NOMO-1 treated with dmso at 0.1 percent for 144 hours (cell line): ENCODE results near the gene COL1A1.
A peak's percentile ranks its signal among the peaks of the same experiment; 100 is the strongest.

Source experiments
- DNase-seq: peaks from one replicate; lab custom pipeline; 2025; ENCODE audit not compliant: unreplicated experiment; lab: John Stamatoyannopoulos, UW

The COL1A1 gene

DNA sequence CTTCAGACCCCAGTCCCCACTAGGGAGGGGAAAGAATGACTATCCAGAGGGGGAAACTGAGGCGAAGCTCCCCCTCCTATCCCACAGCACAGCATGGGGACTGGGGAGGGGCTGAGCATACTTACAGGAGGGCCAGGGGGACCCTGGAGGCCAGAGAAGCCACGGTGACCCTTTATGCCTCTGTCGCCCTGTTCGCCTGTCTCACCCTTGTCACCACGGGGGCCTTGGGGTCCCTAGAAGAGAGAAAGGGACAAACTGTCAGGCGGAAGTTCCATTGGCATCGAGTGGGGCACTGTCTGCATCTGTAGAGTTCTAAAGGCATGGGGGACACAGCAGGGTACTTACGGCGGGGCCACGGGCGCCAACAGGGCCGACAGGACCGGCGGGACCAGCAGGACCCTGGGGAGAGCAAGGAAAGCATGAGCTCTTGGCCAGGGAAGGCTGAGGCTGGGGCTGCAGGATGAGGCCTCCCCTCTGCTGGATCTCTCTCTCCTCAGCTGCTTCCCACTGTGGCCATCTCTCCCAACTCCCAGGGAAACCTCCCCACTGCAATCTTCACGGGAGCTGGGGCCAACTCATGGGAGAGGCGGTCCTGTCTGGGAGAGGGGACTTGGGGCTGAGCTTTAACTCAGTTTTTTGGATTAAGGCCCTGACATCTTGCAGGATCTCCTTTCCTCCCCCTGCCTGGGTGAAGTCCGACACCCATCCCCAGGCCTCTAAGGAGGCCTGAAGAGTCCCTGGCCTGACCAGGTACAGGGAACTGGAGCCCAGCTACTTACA is 13.5 kb downstream of the COL1A1 start:
- no peak for DNase-seq

DNA sequence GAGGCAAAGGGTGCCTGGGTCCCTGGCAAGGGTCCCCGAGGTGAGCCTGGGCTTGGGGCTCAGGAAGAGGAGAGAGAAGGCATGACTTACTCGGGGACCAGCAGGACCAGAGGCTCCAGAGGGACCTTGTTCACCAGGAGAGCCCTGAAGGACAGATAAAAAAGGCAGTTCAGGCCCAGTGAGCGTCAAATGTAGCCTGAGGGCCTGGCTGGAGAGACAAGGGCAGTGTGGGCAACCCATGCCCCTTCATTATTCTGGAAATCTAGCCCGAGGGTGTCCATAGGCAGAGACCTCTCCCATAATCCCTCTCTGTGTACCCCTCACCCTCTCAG is 14.1 kb downstream of the COL1A1 start:
- DNase-seq = no peak

DNA sequence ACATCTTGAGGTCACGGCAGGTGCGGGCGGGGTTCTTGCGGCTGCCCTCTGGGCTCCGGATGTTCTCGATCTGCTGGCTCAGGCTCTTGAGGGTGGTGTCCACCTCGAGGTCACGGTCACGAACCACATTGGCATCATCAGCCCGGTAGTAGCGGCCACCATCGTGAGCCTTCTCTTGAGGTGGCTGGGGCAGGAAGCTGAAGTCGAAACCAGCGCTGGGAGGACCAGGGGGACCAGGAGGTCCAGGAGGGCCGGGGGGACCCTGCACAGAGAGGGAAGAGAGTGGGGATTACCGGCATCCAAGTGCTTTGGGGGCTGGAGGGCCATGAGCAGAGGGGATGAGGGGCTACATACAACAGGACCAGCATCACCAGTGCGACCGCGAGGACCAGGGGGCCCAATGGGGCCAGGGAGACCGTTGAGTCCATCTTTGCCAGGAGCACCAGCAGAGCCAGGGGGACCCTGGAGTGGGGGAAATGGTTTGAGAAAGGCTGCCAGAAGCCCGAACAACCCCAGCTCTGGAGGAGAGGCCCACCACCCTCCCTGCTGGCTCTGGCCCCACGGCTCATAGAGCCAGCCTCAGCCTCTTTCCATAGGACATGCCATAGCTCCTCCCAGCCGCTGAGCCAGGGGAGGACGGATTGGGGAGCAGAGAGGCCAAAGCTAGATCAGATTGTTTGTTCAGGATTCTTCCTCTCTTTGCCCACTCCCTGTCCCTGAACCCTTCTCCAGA is 14.6 kb downstream of the COL1A1 start:
- no peak for DNase-seq

DNA sequence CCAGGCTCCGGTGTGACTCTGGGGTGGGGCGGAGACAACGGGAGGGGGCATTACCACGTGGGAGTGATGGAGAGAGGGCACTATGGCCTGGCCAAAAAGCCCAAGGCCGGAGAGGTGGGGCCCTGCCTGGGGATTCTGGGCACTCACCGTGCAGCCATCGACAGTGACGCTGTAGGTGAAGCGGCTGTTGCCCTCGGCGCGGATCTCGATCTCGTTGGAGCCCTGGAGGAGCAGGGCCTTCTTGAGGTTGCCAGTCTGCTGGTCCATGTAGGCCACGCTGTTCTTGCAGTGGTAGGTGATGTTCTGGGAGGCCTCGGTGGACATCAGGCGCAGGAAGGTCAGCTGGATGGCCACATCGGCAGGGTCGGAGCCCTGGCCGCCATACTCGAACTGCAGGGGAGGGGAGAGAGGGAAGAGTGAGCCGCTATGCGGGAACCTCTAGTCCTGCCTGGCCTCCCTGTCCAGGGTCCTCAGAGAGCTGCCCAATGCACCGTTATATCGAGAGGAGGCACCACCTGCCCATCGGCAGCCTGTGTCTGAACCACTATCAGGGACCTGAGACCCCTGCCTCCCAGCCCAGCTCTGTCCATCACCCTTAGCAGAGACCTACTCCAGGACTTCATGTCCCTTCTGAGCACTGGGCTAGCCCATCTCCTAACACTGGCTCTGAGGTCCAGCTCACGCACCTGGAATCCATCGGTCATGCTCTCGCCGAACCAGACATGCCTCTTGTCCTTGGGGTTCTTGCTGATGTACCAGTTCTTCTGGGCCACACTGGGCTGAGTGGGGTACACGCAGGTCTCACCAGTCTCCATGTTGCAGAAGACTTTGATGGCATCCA is 15.6 kb downstream of the COL1A1 start:
- DNase-seq = no peak

DNA sequence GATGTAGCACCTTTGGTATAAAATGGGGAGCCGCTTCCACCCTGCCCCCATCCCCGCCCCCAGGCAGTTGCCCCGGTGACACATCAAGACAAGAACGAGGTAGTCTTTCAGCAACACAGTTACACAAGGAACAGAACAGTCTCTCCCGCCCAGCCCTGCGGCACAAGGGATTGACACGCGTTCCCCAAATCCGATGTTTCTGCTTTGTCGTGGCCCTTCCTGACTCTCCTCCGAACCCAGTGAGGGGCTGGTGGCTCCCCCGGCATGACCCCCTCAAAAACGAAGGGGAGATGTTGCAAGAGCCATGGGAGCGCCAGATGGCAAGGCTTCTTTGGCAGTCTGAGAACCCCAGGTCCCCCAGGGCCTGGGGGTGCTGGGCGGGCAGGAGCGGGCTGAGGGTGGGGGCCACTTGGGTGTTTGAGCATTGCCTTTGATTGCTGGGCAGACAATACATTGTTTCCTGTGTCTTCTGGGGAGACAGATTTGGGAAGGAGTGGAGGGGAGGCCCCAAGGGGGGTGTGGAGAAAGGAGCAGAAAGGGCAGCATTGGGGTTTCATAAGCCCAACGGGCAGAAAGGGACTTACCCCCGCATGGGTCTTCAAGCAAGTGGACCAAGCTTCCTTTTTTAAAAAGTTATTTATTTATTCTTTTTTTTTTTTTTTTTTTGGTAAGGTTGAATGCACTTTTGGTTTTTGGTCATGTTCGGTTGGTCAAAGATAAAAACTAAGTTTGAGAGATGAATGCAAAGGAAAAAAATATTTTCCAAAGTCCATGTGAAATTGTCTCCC is 16.6 kb downstream of the COL1A1 start:
- DNase-seq = peak; percentile 64

DNA sequence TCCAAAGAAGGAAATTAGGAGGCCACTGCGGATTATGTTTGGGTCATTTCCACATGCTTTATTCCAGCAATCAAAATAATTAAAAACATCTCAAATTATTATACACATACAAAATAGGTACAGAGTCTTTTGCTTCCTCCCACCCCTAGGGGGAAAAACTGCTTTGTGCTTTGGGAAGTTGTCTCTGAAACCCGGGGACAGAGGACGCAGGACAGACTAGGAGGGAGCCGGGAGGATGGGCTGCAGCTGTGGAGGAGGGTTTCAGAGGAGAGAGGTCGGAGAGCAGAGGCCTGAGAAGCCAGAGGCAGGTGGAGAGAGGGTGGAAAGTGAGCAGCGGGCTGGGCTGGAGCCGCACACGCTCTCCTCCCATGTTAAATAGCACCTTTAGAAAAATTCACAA is 17.4 kb downstream of the COL1A1 start:
- DNase-seq = no peak

DNA sequence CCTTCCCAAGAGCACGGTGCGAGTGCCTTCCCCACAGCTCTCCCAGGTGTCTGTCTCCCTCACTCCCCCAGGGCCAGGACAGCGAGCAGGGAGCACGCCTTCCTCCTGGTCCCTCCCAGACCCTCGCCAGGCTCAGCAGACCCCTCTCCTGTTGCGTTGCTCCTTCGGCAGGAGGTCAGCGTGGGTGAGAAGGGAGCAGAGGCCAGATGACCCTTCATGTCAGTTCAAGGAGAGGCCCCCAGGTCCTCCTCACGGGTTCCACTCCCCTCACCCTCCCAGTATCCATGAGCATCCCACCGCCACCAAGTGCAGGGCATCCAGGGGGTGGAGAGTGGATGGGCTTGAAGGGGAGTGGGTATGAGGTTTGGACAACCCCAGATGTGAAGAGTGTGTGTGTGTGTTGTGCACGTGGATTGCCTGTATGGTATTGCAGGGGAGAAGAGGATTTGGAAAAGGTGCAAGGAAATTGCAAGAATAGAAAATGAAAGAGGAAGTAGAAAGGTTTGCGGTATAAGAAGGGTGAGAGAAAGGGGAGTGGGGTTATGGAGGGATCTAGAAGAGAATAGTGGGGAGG is 17.9 kb downstream of the COL1A1 start:
- peak; percentile 90 for DNase-seq

DNA sequence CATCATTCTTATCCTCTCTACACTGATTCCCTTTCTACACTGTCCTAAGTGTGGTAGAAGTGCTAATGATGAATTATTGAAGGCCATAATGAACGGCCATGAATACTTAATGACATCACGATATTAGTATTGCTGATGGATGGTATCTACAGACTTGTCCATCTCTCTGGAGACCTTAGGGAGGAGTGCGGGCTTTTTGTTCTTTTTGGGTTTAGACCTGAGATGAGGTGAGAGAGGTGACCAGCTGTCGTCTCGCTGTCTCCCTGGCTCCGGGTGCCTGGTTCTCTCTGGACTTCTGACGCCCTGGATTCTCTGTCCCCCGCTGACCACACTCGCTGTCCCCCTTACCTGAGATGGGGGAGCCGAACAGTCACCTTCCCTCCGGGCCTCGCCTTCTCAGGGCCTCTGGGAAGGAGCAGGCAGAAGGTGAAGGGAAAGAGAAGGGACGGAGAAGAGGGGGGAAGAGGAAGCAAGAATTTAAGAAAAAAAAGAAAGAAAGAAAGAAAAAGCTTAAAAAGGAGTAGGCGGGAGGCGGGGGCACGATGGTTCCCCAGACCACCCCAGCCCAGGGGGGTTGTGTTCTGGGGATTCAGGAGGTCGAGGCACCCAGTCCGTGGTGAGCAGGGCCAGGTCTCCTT is 18.5 kb downstream of the COL1A1 start:
- no peak for DNase-seq

DNA sequence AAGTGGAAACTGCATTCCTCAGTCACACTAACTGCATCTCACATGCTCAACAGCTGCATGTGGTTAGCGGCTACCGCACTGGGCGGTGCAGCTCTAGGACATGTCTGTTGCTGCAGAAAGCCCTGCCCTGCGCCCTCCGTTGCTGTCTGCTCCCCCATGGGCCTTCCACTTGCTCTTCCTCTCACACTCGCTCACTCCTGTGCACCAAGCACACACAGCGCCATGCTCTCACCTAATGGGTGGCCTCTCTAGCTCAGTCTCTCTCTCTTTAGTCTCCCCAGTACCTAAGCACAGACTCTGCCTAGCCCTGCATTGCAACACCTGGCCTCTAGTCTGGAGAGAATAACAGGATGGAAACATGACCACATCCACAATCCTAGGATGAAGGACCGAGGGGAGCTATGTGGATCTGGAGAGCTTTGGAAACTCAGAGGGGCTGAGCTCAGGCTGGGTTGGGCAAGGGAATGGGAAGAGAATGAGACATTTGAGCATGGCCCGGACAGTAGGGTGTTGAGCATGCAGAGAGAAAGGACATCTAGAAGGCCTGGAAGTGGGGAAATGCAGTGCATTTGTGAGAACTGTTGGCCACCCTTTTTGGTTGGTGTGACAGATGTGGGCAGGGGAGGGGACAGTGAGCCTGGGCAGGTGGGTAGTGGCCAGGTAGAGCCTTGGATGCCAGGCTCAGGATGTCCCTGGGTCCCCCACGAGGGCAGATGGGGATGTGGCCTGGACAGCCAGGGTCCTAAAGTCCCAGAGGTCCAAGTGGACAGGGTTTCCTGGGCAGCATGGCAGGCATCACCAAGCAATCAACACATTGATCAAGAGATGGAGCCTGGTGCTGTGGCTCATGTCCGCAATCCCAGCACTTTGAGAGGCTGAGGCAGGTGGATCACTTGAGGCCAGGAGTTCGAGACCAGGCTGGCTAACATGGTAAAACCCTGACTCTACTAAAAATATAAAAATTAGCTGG is 19.6 kb downstream of the COL1A1 start:
- no peak for DNase-seq

DNA sequence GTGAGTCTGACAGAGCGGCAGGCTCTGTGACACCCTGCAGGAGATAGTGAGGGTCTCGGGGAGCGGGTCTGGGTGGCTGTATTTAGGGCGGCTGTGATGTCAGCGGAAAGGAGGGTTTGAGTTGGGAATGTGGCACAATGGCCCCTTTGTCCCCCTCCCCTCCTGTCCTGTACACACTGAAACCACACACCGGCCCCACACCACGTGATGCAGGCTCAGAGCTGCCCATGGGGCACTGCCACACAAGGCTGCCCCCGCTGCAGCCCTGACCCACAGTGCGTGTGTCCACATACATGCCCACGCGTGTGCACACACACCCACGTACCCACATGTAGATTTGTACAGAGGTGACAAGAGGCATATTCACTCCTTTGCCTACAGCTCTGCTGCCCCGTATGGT is 20.3 kb downstream of the COL1A1 start:
- DNase-seq = no peak

DNA sequence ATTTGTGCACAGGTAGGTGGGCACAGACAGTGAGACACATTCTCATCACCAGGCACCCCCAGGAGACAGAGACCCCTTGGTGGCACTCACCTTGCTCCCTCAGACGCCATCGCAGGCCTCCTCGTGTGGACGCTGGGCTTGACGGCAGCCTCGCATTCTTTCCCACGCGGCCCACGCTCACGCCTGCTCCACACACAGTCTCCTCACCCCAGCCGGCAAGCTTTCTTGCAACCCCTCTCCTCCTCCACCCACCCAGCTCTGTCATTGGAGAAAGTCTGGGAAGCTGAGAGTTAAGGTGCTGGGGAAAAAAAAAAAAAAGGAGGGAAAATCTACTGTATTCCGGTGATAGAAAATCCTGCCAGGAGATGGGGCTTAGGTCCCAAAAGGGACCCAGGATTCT is 20.8 kb downstream of the COL1A1 start:
- no peak for DNase-seq

DNA sequence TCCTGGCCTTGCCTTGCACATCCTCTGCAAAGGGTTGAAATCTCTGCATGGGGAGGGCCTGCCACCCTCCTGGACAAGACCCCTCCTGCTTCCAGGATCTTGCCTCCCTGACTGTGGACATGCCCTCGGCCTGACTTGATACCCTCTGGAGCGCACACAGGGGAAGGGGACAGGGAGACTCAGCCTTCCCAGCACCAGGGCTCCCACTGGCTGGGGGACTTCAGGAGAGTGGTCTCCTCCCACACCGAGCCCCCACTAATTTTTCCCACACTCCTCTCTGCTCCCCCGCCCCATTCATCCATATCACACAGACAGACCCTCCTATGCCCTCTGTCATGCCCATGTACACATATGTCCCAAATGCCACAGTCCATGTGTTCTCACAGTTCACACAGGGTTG is 21.3 kb downstream of the COL1A1 start:
- no peak for DNase-seq

DNA sequence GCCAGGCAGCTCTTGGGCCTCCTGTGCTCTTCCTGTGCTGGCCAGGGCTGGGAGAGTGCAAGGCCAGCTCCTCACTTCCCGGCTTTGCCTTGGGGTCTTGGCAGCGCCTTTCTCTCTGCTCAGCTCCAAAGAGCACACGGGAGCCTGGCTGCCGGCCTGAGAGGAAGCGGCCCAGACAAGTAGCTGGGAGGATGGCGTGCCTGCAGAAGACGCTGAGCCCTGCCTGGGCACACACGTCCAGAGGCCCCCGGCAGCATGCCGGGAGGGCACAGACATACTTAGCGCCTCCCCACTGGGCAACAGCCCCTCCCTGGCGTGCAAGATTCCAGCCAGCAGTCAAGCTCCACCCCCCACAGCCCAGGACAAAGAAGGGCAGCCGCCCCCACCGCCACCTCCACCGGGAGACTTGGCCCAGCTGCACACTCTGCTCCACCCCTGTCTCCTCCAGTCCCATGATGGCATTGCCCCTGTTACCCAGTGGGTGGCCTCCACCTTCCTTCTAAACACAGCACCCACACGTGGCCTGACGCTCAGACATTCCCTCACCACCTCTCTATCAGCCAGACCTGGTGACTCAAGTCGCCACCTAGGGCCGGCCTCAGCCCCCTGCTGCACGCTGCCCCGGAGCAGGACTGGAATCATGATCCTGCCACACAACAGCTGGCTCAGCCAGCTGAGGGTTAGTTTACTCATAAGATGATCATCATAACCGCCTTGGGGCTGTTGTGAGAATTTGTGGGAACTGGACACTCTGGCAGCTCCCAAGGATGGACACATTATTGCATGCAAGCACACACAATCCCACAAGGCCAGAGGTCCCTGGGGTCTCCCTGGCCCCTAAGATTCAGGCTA is 23.2 kb downstream of the COL1A1 start:
- no peak for DNase-seq

DNA sequence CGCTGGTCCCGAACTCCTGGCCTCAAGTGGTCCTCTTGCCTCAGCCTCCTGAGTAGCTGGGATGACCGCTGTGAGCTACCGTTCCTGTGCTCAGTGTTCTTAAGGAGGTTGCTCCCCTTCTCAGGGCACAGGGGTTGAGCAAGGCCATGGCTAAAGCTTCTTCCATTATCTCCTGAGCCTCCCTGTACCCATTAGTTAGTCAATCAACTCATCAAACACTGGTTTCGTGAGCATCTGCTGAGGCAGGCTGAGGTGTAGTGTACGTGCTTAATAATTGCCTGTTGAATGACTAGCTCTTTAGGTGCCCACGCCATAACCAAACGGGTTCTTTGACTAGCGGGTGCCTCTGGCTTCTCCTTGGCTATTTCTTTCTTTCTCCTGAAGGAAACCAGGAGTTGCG is 24.0 kb downstream of the COL1A1 start:
- DNase-seq = no peak

DNA sequence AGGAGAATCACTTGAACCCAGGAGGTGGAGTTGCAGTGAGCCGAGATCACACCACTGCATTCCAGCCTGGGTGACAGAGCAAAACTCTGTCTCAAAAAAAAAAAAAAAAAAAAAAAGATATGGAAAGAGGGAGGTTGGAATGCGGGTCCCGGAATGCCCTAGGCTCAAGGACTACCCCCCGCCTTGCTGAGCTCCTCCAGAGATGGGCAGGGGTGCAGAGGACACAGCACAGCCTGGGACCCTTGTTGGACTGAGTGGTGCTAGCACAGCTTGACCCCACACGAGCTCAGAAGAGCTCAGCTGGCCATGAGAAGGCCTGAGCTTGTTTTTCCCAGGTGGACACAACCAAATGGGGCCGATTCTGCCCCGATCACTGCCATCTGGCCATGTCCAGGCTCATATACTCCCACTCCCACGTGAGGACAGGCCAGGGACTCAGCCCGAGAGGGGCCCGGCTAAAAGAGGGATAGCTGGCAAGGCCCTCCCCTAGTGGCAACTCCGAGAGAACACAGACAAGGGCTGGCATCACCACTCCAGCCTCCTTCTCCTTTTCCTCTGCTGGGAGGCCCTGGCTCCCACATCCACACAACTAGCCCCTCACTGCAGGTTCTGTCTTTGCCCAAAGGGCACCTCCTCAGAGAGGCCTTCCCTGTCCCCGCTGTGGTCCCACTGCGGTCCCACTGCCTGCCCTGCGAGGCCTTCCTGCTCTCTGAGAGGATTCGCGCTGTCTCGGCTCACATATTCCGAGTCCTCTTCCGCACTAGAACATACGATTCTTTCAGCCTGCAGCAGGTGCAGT is 24.7 kb downstream of the COL1A1 start:
- DNase-seq = no peak

DNA sequence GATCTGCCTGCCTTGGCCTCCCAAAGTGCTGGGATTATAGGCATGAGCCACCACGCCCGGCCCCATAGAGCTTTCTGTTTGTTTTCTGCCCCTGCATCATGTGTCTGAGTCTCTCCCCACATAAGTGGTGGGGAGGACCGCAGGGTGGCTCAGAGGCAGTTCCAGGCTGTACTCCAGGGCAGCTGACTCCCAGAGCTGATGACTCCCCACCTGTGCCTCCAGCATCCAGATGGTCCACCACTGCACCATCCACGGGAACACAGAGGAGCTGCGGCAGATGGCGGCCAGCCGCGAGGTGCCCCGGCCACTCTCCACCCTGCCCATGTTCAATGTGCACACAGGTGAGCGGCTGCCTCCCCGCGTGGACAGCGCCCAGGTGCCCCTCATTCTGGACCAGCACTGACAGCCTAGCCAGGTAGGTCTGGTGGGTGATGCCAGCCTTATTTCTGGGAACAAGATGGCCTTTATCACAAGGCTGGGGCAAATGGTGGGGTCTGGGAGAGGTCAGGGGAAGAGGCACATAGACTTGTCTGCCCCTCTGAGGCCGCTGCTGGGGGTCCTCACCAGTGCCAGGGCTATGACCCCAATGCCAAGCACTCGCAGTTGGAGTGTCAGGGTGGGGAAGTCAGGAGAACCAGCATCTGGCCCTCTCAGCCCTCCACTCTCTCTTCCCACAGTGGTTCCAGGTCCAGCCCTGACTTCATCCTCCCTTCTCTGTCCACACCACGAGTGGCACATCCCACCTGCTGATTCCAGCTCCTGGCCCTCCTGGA is 26.2 kb downstream of the COL1A1 start:
- DNase-seq = no peak

DNA sequence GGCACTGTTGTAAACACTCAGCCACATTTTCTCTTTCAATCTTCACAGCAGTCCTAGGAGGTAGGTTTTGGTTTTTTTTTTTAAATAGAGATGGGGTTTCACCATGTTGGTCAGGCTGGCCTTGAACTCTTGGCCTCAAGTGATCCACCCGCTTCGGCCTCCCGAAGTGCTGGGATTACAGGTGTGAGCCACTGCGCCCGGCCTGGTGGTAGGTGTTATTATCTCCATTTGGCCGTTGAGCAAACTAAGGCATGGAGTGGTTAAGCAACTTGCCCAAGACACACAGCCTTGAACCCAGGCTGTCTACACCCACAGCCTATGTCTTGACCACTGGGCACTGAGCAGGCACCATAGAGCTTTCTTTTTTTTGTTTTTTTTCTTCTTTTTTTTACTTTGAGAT is 27.0 kb downstream of the COL1A1 start:
- DNase-seq = no peak
